ENCODE measurements around the gene GABRA6.

DNA sequence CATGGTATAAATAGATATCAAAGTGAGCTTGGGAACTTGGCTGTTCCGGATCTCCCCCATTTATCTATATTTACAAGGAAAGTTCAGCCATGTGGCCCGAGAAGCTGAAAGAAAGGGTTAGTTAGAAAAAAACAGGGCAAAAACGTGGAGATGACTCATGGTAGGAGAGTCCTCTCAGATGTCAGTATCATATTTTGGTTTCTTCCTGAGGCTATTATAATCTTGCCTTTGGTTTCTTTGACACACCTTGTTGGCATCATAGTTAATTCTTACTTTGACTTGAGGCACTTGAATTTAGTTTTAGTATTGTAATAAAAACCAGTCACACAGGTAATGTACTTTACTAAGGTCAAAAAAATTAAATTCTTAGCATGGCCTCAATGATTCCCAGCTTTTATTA lies 59.9 kb downstream of the GABRA6 start:
- TF ChIP-seq, protein P1, sequence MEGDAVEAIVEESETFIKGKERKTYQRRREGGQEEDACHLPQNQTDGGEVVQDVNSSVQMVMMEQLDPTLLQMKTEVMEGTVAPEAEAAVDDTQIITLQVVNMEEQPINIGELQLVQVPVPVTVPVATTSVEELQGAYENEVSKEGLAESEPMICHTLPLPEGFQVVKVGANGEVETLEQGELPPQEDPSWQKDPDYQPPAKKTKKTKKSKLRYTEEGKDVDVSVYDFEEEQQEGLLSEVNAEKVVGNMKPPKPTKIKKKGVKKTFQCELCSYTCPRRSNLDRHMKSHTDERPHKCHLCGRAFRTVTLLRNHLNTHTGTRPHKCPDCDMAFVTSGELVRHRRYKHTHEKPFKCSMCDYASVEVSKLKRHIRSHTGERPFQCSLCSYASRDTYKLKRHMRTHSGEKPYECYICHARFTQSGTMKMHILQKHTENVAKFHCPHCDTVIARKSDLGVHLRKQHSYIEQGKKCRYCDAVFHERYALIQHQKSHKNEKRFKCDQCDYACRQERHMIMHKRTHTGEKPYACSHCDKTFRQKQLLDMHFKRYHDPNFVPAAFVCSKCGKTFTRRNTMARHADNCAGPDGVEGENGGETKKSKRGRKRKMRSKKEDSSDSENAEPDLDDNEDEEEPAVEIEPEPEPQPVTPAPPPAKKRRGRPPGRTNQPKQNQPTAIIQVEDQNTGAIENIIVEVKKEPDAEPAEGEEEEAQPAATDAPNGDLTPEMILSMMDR (IDR thresholded peaks at IDR 0.05 in 4 of 5, conservative IDR thresholded peaks at IDR 0.05 in 1 of 5): no peak
- TF ChIP-seq POLR2A (IDR thresholded peaks at IDR 0.05): no peak
